ENCODE measurements around the gene ZMAT5.
A peak's percentile ranks its signal among the peaks of the same experiment; 100 is the strongest.

Gene ZMAT5

GRCh38 chr22:29804985-29805384 is 38.2 kb upstream of the ZMAT5 start:
- H3K4me3 ChIP-seq (ENCODE audit: low read depth, low read length), result no peak overlapping the region
- POLR2A ChIA-PET, result no interaction called here
- no peaks in the 10 kb centered on the region for H3K9me3 ChIP-seq (ENCODE audit: control insufficient read depth, insufficient read depth, low read depth, low read length)
- TF ChIP-seq ZNF654 (tag by site-specific recombination; IDR thresholded peaks at IDR 0.05; ENCODE audit: low read depth), result no peak
- no peak for TF ChIP-seq GLIS2 (tag by site-specific recombination; IDR thresholded peaks at IDR 0.05)
- no peak for TF ChIP-seq ZNF76 (tag by site-specific recombination; IDR thresholded peaks at IDR 0.05; ENCODE audit: borderline replicate concordance, low read depth)
- TF ChIP-seq HOXA7 (CRISPR knock-in tag; IDR thresholded peaks at IDR 0.05; ENCODE audit: borderline replicate concordance), result no peak
- TF ChIP-seq ZNF785 (tag by site-specific recombination; IDR thresholded peaks at IDR 0.05), result no peak
- no peak for TF ChIP-seq ZNF704 (tag by site-specific recombination; IDR thresholded peaks at IDR 0.05)
- TF ChIP-seq, protein P1, sequence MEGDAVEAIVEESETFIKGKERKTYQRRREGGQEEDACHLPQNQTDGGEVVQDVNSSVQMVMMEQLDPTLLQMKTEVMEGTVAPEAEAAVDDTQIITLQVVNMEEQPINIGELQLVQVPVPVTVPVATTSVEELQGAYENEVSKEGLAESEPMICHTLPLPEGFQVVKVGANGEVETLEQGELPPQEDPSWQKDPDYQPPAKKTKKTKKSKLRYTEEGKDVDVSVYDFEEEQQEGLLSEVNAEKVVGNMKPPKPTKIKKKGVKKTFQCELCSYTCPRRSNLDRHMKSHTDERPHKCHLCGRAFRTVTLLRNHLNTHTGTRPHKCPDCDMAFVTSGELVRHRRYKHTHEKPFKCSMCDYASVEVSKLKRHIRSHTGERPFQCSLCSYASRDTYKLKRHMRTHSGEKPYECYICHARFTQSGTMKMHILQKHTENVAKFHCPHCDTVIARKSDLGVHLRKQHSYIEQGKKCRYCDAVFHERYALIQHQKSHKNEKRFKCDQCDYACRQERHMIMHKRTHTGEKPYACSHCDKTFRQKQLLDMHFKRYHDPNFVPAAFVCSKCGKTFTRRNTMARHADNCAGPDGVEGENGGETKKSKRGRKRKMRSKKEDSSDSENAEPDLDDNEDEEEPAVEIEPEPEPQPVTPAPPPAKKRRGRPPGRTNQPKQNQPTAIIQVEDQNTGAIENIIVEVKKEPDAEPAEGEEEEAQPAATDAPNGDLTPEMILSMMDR (tag by site-specific recombination; IDR thresholded peaks at IDR 0.05), result no peak
- TF ChIP-seq ZNF248 (tag by site-specific recombination; IDR thresholded peaks at IDR 0.05), result no peak
- no peak for TF ChIP-seq ZNF777 (tag by site-specific recombination; IDR thresholded peaks at IDR 0.05; ENCODE audit: borderline replicate concordance)
- TF ChIP-seq OVOL3 (tag by site-specific recombination; IDR thresholded peaks at IDR 0.05), result no peak
- TF ChIP-seq ZNF155 (tag by site-specific recombination; IDR thresholded peaks at IDR 0.05), result no peak
- TF ChIP-seq ZNF398 (tag by site-specific recombination; IDR thresholded peaks at IDR 0.05), result no peak
- TF ChIP-seq ZNF837 (tag by site-specific recombination; IDR thresholded peaks at IDR 0.05), result no peak
- no peak for TF ChIP-seq ZNF626 (tag by site-specific recombination; IDR thresholded peaks at IDR 0.05)
- TF ChIP-seq ZNF174 (tag by site-specific recombination; IDR thresholded peaks at IDR 0.05), result no peak
- no peak for TF ChIP-seq ZNF768 (tag by site-specific recombination; IDR thresholded peaks at IDR 0.05)
- peaks cover 44 to 83% of the 10 kb centered on the region in 2 experiments for H3K36me3 ChIP-seq (ENCODE audit: control insufficient read depth in 2 of 2, insufficient read depth in 1 of 2, low read length in 2 of 2)
- no peaks in the 10 kb centered on the region for H3K4me1 ChIP-seq (ENCODE audit: control insufficient read depth, insufficient read depth, low read length)
- CTCF ChIA-PET, result interaction anchor here (0.8 to 2.2 kb wide), 2 partner anchors 16 to 200 kb away, joined by 3 to 9 read pairs; no protein-coding TSS in a partner anchor
- H3K27ac ChIP-seq (ENCODE audit: extremely low read depth, low read depth, low read length), result no peak overlapping the region

- TF ChIP-seq ZNF335 (tag by site-specific recombination; conservative IDR thresholded peaks at IDR 0.05) (no peak), ZNF768 (tag by site-specific recombination; IDR thresholded peaks at IDR 0.05) (peak; percentile 61; the same call in 1 of the 2 replicates)
- Histone ChIP-seq H3K27ac (ENCODE audit: extremely low read depth, low read depth, low read length) (no peak overlapping the region), H3K36me3 (ENCODE audit: control insufficient read depth in 2 of 2, insufficient read depth in 1 of 2, low read length in 2 of 2) (peaks cover 34 to 91% of the 10 kb centered on the region in 2 experiments), H3K4me3 (ENCODE audit: low read depth, low read length) (no peak overlapping the region), H3K9me3 (ENCODE audit: control insufficient read depth, insufficient read depth, low read depth, low read length) (no peaks in the 10 kb centered on the region), H3K4me1 (ENCODE audit: control insufficient read depth, insufficient read depth, low read length) (no peaks in the 10 kb centered on the region)
- CTCF ChIA-PET, result interaction anchor here (0.9 to 2.2 kb wide), 2 partner anchors 202 to 213 kb away, joined by 3 to 9 read pairs; no protein-coding TSS in a partner anchor
- POLR2A ChIA-PET, result no interaction called here
These were observed 36.4 kb upstream of the ZMAT5 start for GRCh38 chr22:29803190-29803589.

DNA sequence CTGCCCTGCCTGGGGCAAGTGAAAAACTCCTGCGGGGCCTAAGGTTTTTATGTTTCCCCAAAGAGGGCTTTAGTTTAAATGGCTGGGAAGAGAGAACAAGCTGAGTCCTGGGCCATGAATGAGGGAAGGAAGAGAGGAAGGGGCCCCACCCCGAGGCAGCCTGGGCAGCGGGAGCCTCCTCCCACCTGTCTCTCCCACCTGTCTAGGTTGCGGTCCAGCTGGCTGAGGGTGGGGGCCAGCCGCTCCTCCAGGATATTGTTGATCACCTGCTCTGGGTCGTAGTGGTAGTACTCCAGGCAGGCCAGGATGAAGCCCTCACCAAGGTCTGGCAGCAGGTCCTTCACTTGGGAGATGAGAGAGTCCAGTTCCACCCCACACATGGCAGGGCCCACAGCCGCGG is 35.0 kb upstream of the ZMAT5 start:
- ChIA-PET CTCF (no interaction called here), POLR2A (no interaction called here)
- no peaks in the 10 kb centered on the region for H3K4me1 ChIP-seq (ENCODE audit: control insufficient read depth, insufficient read depth, low read length)
- peaks cover 22 to 89% of the 10 kb centered on the region in 2 experiments for H3K36me3 ChIP-seq (ENCODE audit: control insufficient read depth in 2 of 2, insufficient read depth in 1 of 2, low read length in 2 of 2)
- TF ChIP-seq KLF7 (tag by site-specific recombination; IDR thresholded peaks at IDR 0.05; ENCODE audit: borderline replicate concordance) (no peak), ZNF19 (tag by site-specific recombination; IDR thresholded peaks at IDR 0.05; ENCODE audit: low read depth) (no peak)
- no peak overlapping the region for H3K4me3 ChIP-seq (ENCODE audit: low read depth, low read length)
- H3K27ac ChIP-seq (ENCODE audit: extremely low read depth, low read depth, low read length), result no peak overlapping the region
- no peaks in the 10 kb centered on the region for H3K9me3 ChIP-seq (ENCODE audit: control insufficient read depth, insufficient read depth, low read depth, low read length)

All from HEK293 (cell line).